Heart left ventricle (tissue), 16 donors: ENCODE results near the gene CREB3L1. TPM values are rescaled to one million over a fixed set of nuclear protein-coding genes. Genes with fewer than 3 reads are reported as not detected.

ENCODE experiments used
- ATAC-seq, 4 donors: fragments of 200-7000 bp; cut with Tn5 transposase; one replicate each; pipeline ENCODE4 v1.9.1; 2020 to 2022; ENCODE audit warnings: moderate library complexity in 4 of 4, mild to moderate bottlenecking in 3 of 4, moderate number of reproducible peaks in 1 of 4
- DNase-seq, 5 donors: peaks; one replicate each; pipeline ENCODE4 v3.0.0-alpha.2; 2020
- H3K27ac ChIP-seq, 12 donors: fragments of 200-600 bp; sonication (generic) in 4 of 12; one replicate each; pipeline versions ENCODE4 v1.5.0 to v1.8.0; 2016 to 2022; ENCODE audit warnings: mild to moderate bottlenecking in 2 of 12
- H3K27me3 ChIP-seq, 9 donors: fragments of 200-600 bp; sonication (generic) in 2 of 9; one replicate each; pipeline versions ENCODE4 v1.5.1 to v1.8.0; 2016 to 2022; ENCODE audit warnings: mild to moderate bottlenecking in 3 of 9
- H3K36me3 ChIP-seq, 9 donors: fragments of 200-600 bp; sonication (generic) in 2 of 9; one replicate each; pipeline versions ENCODE4 v1.5.0 to v1.8.0; 2018 to 2022; ENCODE audit warnings: mild to moderate bottlenecking in 2 of 9
- H3K4me1 ChIP-seq, 12 donors: fragments of 200-600 bp; sonication (generic) in 4 of 12; one replicate each; pipeline versions ENCODE4 v1.5.0 to v1.8.0; 2016 to 2022; ENCODE audit warnings: mild to moderate bottlenecking in 3 of 12
- H3K4me3 ChIP-seq, 12 donors: fragments of 200-600 bp; sonication (generic) in 4 of 12; one replicate each; pipeline versions ENCODE4 v1.5.0 to v1.8.0; 2017 to 2022; ENCODE audit warnings: mild to moderate bottlenecking in 9 of 12, moderate library complexity in 4 of 12
- H3K9me3 ChIP-seq, 12 donors: fragments of 200-600 bp; sonication (generic) in 4 of 12; one replicate each; pipeline versions ENCODE4 v1.5.0 to v1.8.0; 2016 to 2022; ENCODE audit warnings: mild to moderate bottlenecking in 1 of 12
- CTCF ChIP-seq, 12 donors: fragments of 200-600 bp; sonication (generic) in 4 of 12; IDR thresholded peaks; one replicate each; pipeline versions ENCODE4 v1.5.0 to v1.8.0; 2018 to 2022; ENCODE audit warnings: antibody characterized with exemption in 12 of 12, mild to moderate bottlenecking in 5 of 12
- POLR2A ChIP-seq, 2 donors: fragments of 450-650 bp; IDR thresholded peaks; one replicate each; pipeline ENCODE4 v1.6.1; 2017; ENCODE audit warnings: antibody characterized with exemption in 2 of 2, mild to moderate bottlenecking in 2 of 2, moderate library complexity in 2 of 2
- WGBS, 4 donors: extraction: QIAGEN DNeasy Blood & Tissue Kit in 2 of 4; methylation state at CpG; one replicate each; pipeline versions ENCODE4 v1.1.5 to v1.1.7; 2013 to 2018; 5-methylcytosine and 5-hydroxymethylcytosine counted together
- intact Hi-C, 10 donors: fragments of 100-400 bp; cut with DNase I; formaldehyde crosslinking; loops; one replicate each; pipeline versions ENCODE4 v1.11.1 to v1.14.2; 2022
- polyA plus RNA-seq, 2 donors: library from polyadenylated mRNA; stranded (reverse); fragments of 200-250 nt; gene quantifications; one replicate each; pipeline ENCODE4 v1.2.3, GENCODE V29; 2013
- total RNA-seq, 9 donors: library from RNA; depleted of rRNA in 2 of 9; stranded (reverse); fragments of >200 nt in 2 of 9; fragmentation: NEBNext Ultra II Directional in 3 of 9; extraction: Animal tissue kit (Norgen Biotek cat#: 25700) in 3 of 9; gene quantifications; one replicate each; pipeline versions ENCODE4 v1.1.0 to v1.2.4, GENCODE V29; 2016 to 2023
- donor health status: ischemic (EF 13 %, LVEDD 7.1; RV severe dilation, severe dysfunction).
- donor health status: healthy with polysubstance abuse.
- donor health status: DM: no; HTN: yes; CAD: no.
- donor health status: DM: no; HTN: no; CAD: no.
- donor health status: ischemic (EF 25% LVEDD 6.9; RV normal size, moderate dysfunction).
- donor health status: ischemic (EF 25% LVEDD 5.7; RV mildly dilated, moderate dysfunction).
- donor health status: healthy.
- donor health status: DM: yes; HTN: yes; CAD: no.
- donor health status: ischemic (EF 35%, LVEDD 5.7; RV mildly dilated, moderate dysfunction).
- donor health status: nonischemic (EF 11% LVEDD 7.7; RV severe dilation, severe dysfunction).
- donor health status: DM: yes; HTN: yes; CAD: no.
- donor health status: PGD.
- donor health status: ischemic (EF 29% LVEDD 5.4; RV normal size, mild dysfunction).
- donor health status: nonischemic (EF 23%, LVEDD 6.1; RV moderate dilation, normal function).

The CREB3L1 gene
- total and polyA plus RNA-seq, 11 donors = 7.4 to 31.9 (median 23.3) TPM

GRCh38 chr11:46350695-46351094 lies 73.2 kb downstream of the CREB3L1 start:
- no peak for ATAC-seq
- TF ChIP-seq CTCF (IDR thresholded peaks at IDR 0.05) (no peak), POLR2A (IDR thresholded peaks at IDR 0.05) (no peak)
- Histone ChIP-seq H3K9me3 (no peaks in the 10 kb centered on the region), H3K27ac (peak overlapping the region in 7 of 12 donors; percentile 58 to 86 (median 68)), H3K36me3 (peaks cover 0 to 5% (median 0%) of the 10 kb centered on the region in 9 donors), H3K27me3 (no peaks in the 10 kb centered on the region), H3K4me1 (peaks cover 5 to 82% (median 51%) of the 10 kb centered on the region in 12 donors), H3K4me3 (no peak overlapping the region)
- intact Hi-C loops = loop anchor here in 1 of 10 donors (2.0 kb wide), 1 partner anchor 14 kb away; no protein-coding TSS in a partner anchor
- 46 to 61% (median 58%) methylated on average over 3 of the region's 3 CpGs for WGBS, 4 donors
- DNase-seq = peak in 1 of 5 donors; percentile 17

GRCh38 chr11:46351148-46351547 lies 73.7 kb downstream of the CREB3L1 start:
- intact Hi-C loops = loop anchor here in 1 of 10 donors (2.0 kb wide), 1 partner anchor 14 kb away; no protein-coding TSS in a partner anchor
- no peak overlapping the region for H3K4me3 ChIP-seq
- peak in 1 of 5 donors; percentile 21 for DNase-seq
- no peak for TF ChIP-seq POLR2A (IDR thresholded peaks at IDR 0.05)
- TF ChIP-seq CTCF (IDR thresholded peaks at IDR 0.05) = no peak
- no peaks in the 10 kb centered on the region for H3K27me3 ChIP-seq
- no peak for ATAC-seq
- peak overlapping the region in 10 of 12 donors; percentile 33 to 86 (median 70) for H3K27ac ChIP-seq
- peaks cover 5 to 86% (median 51%) of the 10 kb centered on the region in 12 donors for H3K4me1 ChIP-seq
- WGBS, 4 donors = 71 to 84% (median 75%) methylated on average over 7 to 8 of the region's 8 CpGs
- no peaks in the 10 kb centered on the region for H3K9me3 ChIP-seq
- peaks cover 0 to 9% (median 0%) of the 10 kb centered on the region in 9 donors for H3K36me3 ChIP-seq

DNA sequence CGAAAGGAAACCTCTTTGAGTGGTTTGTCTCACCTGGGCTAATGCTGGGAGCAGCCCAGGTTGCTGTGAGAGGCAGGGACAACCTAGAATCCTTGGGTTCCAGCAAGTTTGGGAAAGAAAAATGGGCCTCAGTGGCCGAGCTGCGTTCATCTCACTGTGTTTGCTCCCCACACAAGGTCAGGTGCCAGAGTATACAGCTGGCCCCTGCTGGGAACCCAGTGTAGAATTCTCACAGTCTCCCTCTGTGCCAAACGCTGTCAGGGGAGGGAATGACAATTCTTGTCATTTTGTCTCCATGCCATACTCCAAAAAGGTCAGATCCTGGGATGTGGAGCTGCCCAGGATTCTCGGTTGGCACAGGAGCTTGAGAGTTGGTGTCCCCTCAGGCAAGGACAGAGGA lies 74.1 kb downstream of the CREB3L1 start:
- Histone ChIP-seq H3K36me3 (peaks cover 0 to 13% (median 0%) of the 10 kb centered on the region in 9 donors), H3K4me3 (peak overlapping the region in 5 of 12 donors; percentile 5 to 39 (median 28)), H3K9me3 (no peaks in the 10 kb centered on the region), H3K27ac (peak overlapping the region in 11 of 12 donors; percentile 33 to 86 (median 68)), H3K27me3 (no peaks in the 10 kb centered on the region), H3K4me1 (peaks cover 5 to 88% (median 51%) of the 10 kb centered on the region in 12 donors)
- intact Hi-C loops = loop anchor here in 3 of 10 donors (2.0 kb wide), 2 partner anchors 13 to 15 kb away; no protein-coding TSS in a partner anchor
- DNase-seq = peak in 1 of 5 donors; percentile 28
- 37 to 53% (median 42%) methylated on average over 5 of the region's 5 CpGs for WGBS, 4 donors
- ATAC-seq = peak in 3 of 4 donors; percentile 10 to 22 (median 12)
- no peak for TF ChIP-seq CTCF (IDR thresholded peaks at IDR 0.05)
- TF ChIP-seq POLR2A (IDR thresholded peaks at IDR 0.05) = no peak

DNA sequence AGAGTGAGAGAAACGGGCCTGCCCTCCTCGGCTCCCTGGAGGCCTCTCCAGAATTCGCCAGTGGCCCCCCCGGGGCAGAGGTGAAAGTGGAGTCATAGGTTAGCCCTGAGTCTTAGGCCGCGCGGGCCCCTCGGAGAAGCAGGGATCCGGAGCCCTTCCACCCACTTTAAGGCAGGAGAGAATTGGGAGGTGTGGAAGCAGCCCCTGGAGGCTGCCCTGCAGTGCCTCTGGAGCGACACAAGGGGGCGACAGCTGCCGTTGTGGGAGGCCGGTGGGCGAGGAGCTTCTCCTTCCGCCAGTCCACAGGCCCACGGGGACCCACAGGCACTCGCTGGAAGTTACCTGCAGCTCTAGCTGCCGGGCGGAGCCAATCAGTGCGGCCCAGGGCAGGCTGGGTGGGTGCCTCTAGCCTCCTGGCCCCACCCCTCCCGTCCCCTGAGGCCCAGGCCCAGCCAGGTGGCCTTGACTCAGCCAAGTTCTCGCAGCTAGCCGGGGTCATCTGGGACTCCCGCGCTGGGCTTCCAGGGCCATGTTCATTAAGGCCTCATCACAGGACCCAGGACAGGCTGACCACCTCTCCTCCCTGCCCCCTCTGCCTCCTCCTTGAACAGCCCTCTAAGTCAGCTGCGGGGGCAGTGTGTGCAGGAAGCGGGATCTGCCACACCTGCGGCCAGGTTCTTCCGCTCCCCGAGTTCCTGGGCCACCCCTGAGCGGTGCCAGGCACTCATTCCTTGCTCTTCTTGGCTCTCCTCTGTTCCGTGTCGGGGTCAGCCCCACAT lies 74.8 kb downstream of the CREB3L1 start:
- peak overlapping the region in 11 of 12 donors; percentile 33 to 86 (median 68) for H3K27ac ChIP-seq
- intact Hi-C loops = loop anchor here in 2 of 10 donors (2.0 kb wide), 1 partner anchor 15 kb away; no protein-coding TSS in a partner anchor
- H3K27me3 ChIP-seq = no peaks in the 10 kb centered on the region
- H3K4me1 ChIP-seq = peaks cover 5 to 90% (median 50%) of the 10 kb centered on the region in 12 donors
- no peaks in the 10 kb centered on the region for H3K9me3 ChIP-seq
- 49 to 71% (median 51%) methylated on average over 13 to 33 of the region's 33 CpGs for WGBS, 4 donors
- peaks cover 0 to 17% (median 0%) of the 10 kb centered on the region in 9 donors for H3K36me3 ChIP-seq
- H3K4me3 ChIP-seq = peak overlapping the region in 9 of 12 donors; percentile 5 to 39 (median 26)
- ATAC-seq (peak; percentile 17 to 57 (median 34)), DNase-seq (peak in 4 of 5 donors; percentile 60 to 82 (median 66))
- TF ChIP-seq CTCF (IDR thresholded peaks at IDR 0.05) (peak; percentile 90 to 98 (median 94)), POLR2A (IDR thresholded peaks at IDR 0.05) (no peak)
